Spinal cord (tissue), 10 donors: ENCODE results near the gene CPEB1. TPM values are rescaled to one million over a fixed set of nuclear protein-coding genes. Genes with fewer than 3 reads are reported as not detected.

Experiments used
- DNase-seq, 6 donors: peaks; one replicate each; pipeline versions ENCODE4 v3.0.0 to v3.0.0-alpha.2; 2013 to 2015; ENCODE audit warnings: low spot score in 6 of 6, low read depth in 4 of 6
- H3K27ac ChIP-seq: one replicate; pipeline ENCODE4 v1.5.1; 2013; ENCODE audit warnings: low read depth, low read length, control low read depth
- H3K27me3 ChIP-seq: one replicate; pipeline ENCODE4 v1.6.1; 2013; ENCODE audit warnings: low read length; ENCODE audit not compliant: control insufficient read depth, insufficient read depth
- H3K36me3 ChIP-seq: one replicate; pipeline ENCODE4 v1.6.1; 2013; ENCODE audit warnings: low read length; ENCODE audit not compliant: control insufficient read depth, insufficient read depth
- H3K4me1 ChIP-seq: one replicate; pipeline ENCODE4 v1.6.1; 2013; ENCODE audit warnings: low read length; ENCODE audit not compliant: control insufficient read depth, insufficient read depth
- H3K4me3 ChIP-seq: one replicate; pipeline ENCODE4 v1.5.1; 2013; ENCODE audit warnings: low read depth, low read length, control low read depth
- H3K9me3 ChIP-seq: one replicate; pipeline ENCODE4 v1.6.1; 2013; ENCODE audit warnings: low read length; ENCODE audit not compliant: control insufficient read depth, insufficient read depth
- WGBS: methylation state at CpG from one replicate; pipeline ENCODE4 v1.1.5; 2013; ENCODE audit warnings: missing lambda C conversion rate; ENCODE audit not compliant: insufficient coverage; 5-methylcytosine and 5-hydroxymethylcytosine counted together
- polyA plus RNA-seq, 2 donors: library from polyadenylated mRNA; unstranded; fragments of 120-200 nt; gene quantifications; one replicate each; pipeline ENCODE4 v1.2.1, GENCODE V29; 2013; ENCODE audit not compliant: insufficient read length in 2 of 2
- total RNA-seq, 2 donors: library from RNA; depleted of rRNA in 1 of 2; stranded (reverse); fragments of 120-200 nt in 1 of 2; fragments of >200 nt in 1 of 2; gene quantifications; one replicate each; pipeline versions ENCODE4 v1.2.3 to v1.2.4, GENCODE V29; 2013 to 2014
- donor health status: healthy.

CPEB1 gene
- total and polyA plus RNA-seq, 4 donors, result 5.1 to 11.0 (median 8.1) TPM

DNA sequence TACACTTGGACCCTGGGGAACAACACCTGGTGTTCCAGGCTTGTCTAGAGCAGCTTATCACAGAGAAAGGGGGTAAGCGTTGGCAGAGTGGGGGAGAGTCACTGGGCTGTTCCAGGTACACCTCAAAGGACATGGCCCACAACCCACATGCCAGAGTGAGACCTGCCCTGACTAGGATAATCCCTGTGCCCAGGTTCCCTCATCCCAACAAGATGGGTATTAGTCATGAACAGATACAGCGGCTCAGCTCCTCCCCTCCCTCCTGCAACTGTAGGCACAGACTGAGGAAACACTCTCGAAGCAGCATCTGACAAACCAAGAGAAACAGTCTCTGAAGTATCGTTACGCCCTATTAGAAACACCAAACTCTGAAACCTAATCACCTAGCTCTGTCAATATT, 74.9 kb downstream of the CPEB1 start:
- Histone ChIP-seq H3K4me3 (no peak overlapping the region), H3K9me3 (no peaks in the 10 kb centered on the region), H3K4me1 (peaks cover 22% of the 10 kb centered on the region), H3K27me3 (no peaks in the 10 kb centered on the region), H3K36me3 (no peaks in the 10 kb centered on the region), H3K27ac (peak overlapping the region; percentile 20)
- peak in 2 of 6 donors; percentile 6 to 22 for DNase-seq
- 61% methylated on average over 5 of the region's 5 CpGs for WGBS

GRCh38 chr15:82571722-82572222, 75.4 kb downstream of the CPEB1 start:
- Histone ChIP-seq H3K36me3 (no peaks in the 10 kb centered on the region), H3K27ac (peak overlapping the region; percentile 20), H3K4me1 (peaks cover 22% of the 10 kb centered on the region), H3K27me3 (no peaks in the 10 kb centered on the region), H3K4me3 (peak overlapping the region; percentile 30), H3K9me3 (no peaks in the 10 kb centered on the region)
- 0% methylated on average over 17 of the region's 17 CpGs for WGBS
- DNase-seq, result peak; percentile 45 to 93 (median 66)

DNA sequence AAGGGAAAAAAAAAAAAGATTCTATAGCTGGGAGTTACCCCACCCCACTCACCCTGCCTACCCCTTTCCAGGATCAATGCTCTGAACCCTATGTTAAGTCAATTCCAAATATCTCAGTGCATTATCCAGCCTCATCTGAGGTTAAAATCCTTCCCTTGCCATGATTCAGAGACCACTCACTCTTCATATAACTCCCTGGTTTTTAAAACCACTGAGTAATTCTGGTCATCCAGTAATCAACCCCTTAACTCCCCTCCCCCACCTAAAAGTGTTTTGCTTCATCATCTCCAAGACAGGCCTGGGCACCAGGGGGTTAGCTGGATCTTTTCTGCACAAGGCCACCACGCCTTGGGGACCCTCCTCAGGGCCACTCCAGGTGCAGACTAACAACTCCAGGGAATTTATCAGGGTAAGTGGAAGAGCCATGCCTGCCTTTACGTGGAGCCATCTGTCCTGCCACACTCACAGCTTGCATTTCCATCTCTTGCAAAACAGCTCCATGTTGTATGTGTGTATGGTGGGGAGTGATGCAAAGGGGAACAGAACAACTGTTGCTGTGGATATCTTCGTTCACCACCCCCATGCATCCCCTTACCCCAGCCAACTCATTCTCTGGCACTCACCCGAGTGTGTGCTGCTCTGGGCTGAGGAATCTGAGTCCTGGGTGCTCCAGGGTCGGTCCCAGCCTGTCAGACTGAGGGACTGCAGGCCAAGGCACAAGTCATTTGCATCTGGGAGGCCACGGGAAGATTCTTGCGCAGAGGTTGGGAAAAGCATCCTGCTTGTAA, 76.2 kb downstream of the CPEB1 start:
- Histone ChIP-seq H3K4me1 (peaks cover 22% of the 10 kb centered on the region), H3K9me3 (no peaks in the 10 kb centered on the region), H3K27me3 (no peaks in the 10 kb centered on the region), H3K36me3 (no peaks in the 10 kb centered on the region), H3K27ac (peak overlapping the region; percentile 20), H3K4me3 (no peak overlapping the region)
- 21% methylated on average over 5 of the region's 7 CpGs for WGBS
- peak in 4 of 6 donors; percentile 5 to 52 (median 15) for DNase-seq

- DNase-seq, result no peak
- Histone ChIP-seq H3K4me1 (peaks cover 22% of the 10 kb centered on the region), H3K9me3 (no peaks in the 10 kb centered on the region), H3K27ac (no peak overlapping the region), H3K27me3 (no peaks in the 10 kb centered on the region), H3K36me3 (no peaks in the 10 kb centered on the region), H3K4me3 (no peak overlapping the region)
- 81% methylated on average over 4 of the region's 4 CpGs for WGBS
These were observed 77.3 kb downstream of the CPEB1 start for GRCh38 chr15:82569834-82570233.

DNA sequence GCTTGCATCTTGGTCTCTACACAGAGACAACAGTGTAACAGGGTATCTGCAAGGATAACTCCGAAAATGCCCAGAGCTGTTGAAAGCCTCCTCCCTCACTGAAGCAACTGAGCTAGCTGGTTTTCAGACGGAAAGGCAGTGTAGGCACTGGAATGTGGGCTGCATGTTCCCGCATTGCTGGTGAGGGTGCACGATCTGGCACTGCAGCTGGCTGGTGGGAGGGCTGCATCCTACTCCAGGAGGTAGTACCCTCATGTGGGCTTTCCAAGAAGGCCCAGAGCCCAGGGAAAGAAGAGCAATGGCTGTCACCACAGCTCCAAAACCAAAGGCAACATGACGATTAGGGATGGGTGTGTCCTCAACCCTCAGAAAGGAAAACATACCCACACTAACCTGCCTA, 78.2 kb downstream of the CPEB1 start:
- DNase-seq, result no peak
- no peaks in the 10 kb centered on the region for H3K36me3 ChIP-seq
- H3K9me3 ChIP-seq, result no peaks in the 10 kb centered on the region
- H3K27ac ChIP-seq, result no peak overlapping the region
- no peak overlapping the region for H3K4me3 ChIP-seq
- 85% methylated on average over 3 of the region's 5 CpGs for WGBS
- H3K27me3 ChIP-seq, result no peaks in the 10 kb centered on the region
- H3K4me1 ChIP-seq, result peaks cover 22% of the 10 kb centered on the region

GRCh38 chr15:82567661-82568060, 79.5 kb downstream of the CPEB1 start:
- H3K27me3 ChIP-seq, result no peaks in the 10 kb centered on the region
- H3K4me1 ChIP-seq, result peaks cover 20% of the 10 kb centered on the region
- DNase-seq, result no peak
- no peaks in the 10 kb centered on the region for H3K9me3 ChIP-seq
- no peak overlapping the region for H3K27ac ChIP-seq
- no peaks in the 10 kb centered on the region for H3K36me3 ChIP-seq
- no peak overlapping the region for H3K4me3 ChIP-seq
- no CpG with 5 or more reads among the region's 2 CpGs for WGBS

- 100% methylated on average over 1 of the region's 1 CpG for WGBS
- H3K27me3 ChIP-seq, result no peaks in the 10 kb centered on the region
- H3K4me1 ChIP-seq, result peaks cover 10% of the 10 kb centered on the region
- no peaks in the 10 kb centered on the region for H3K9me3 ChIP-seq
- DNase-seq, result no peak
- H3K4me3 ChIP-seq, result no peak overlapping the region
- H3K36me3 ChIP-seq, result no peaks in the 10 kb centered on the region
- no peak overlapping the region for H3K27ac ChIP-seq
These were observed 80.5 kb downstream of the CPEB1 start for GRCh38 chr15:82566690-82567089.

DNA sequence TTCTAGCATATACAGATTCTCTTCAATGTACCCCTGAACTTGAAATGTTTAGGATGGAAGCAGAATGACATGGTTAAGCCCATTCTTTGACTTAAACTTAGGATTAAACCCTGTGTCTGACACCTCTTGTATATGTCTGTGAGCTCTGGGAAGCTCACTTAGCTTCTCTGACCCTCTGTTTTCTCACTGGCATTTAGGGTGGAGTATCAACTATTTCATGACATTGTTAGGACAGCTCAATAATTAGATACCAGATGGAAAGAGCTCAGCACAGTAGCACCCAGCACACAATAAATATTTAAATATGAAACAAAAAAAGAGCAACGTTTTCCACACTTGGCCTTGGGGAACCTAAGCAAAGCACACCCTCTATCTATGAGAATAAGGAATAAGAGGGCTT, 88.7 kb downstream of the CPEB1 start:
- Histone ChIP-seq H3K27ac (no peak overlapping the region), H3K4me3 (no peak overlapping the region), H3K4me1 (no peaks in the 10 kb centered on the region), H3K9me3 (no peaks in the 10 kb centered on the region), H3K36me3 (no peaks in the 10 kb centered on the region), H3K27me3 (no peaks in the 10 kb centered on the region)
- no CpG with 5 or more reads among the region's 1 CpG for WGBS
- no peak for DNase-seq

DNA sequence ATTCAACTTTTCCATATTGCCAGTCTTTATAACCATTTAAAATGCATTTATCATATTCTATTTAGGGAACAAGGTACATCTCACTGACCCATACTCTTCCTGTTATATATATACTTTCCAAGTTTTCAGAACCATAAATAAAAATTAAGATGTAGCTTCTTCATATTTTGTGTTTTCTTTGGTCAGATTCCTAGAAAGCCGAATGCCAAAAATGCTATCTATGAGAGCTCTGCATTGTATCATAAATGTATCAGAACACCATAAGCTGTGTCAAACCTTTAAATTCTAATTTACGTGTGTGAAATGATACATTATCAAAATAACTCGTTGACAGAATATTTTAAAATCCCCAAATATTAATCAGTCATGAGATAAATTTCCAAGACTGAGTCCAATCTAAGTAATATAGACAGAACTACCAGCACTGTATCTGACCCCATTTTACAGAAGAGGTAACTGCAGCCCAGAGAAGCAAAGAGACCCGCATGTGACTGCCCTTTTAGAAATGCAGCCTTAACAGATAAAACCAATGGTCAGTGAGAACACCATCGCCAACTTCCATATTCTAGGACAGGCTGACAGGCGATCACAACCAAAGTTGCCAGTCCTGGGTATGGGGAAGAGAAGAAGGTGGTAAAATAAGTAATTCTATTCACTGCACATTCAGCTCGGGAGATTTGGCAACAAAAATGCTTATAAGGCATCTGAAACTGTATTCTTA, 90.7 kb downstream of the CPEB1 start:
- 67% methylated on average over 1 of the region's 7 CpGs for WGBS
- no peaks in the 10 kb centered on the region for H3K9me3 ChIP-seq
- no peak for DNase-seq
- no peaks in the 10 kb centered on the region for H3K36me3 ChIP-seq
- no peak overlapping the region for H3K4me3 ChIP-seq
- H3K27ac ChIP-seq, result no peak overlapping the region
- H3K4me1 ChIP-seq, result no peaks in the 10 kb centered on the region
- H3K27me3 ChIP-seq, result no peaks in the 10 kb centered on the region
